ENCODE data around the gene COQ8A.

The COQ8A gene

GRCh38 chr1:226908913-226909312 lies 31.2 kb upstream of the COQ8A start:
- ATAC-seq, result no peak

GRCh38 chr1:226912587-226913176 lies 27.4 kb upstream of the COQ8A start:
- no peak for ATAC-seq
- TF ChIP-seq ZNF565 (CRISPR knock-in tag; conservative IDR thresholded peaks at IDR 0.05; ENCODE audit: low read depth) (no peak), ZNF8 (CRISPR knock-in tag; IDR thresholded peaks at IDR 0.05) (no peak), OSR1 (CRISPR knock-in tag; IDR thresholded peaks at IDR 0.05) (no peak), ZFP30 (CRISPR knock-in tag; IDR thresholded peaks at IDR 0.05) (no peak), ESRRG (CRISPR knock-in tag; IDR thresholded peaks at IDR 0.05) (no peak), ZFP3 (CRISPR knock-in tag; IDR thresholded peaks at IDR 0.05) (no peak), TOX (CRISPR knock-in tag; IDR thresholded peaks at IDR 0.05; ENCODE audit: borderline replicate concordance) (no peak), ISL1 (CRISPR knock-in tag; IDR thresholded peaks at IDR 0.05) (no peak), ZC3H10 (CRISPR knock-in tag; IDR thresholded peaks at IDR 0.05) (no peak), BACH2 (CRISPR knock-in tag; IDR thresholded peaks at IDR 0.05; ENCODE audit: borderline replicate concordance) (no peak), ARNTL (CRISPR knock-in tag; IDR thresholded peaks at IDR 0.05; ENCODE audit: borderline replicate concordance, low read depth) (no peak), PPARA (CRISPR knock-in tag; IDR thresholded peaks at IDR 0.05; ENCODE audit: borderline replicate concordance) (no peak), TCF4 (CRISPR knock-in tag; IDR thresholded peaks at IDR 0.05; ENCODE audit: borderline replicate concordance) (no peak), SNAI2 (CRISPR knock-in tag; IDR thresholded peaks at IDR 0.05) (no peak)
- TF ChIP-seq, protein P1, sequence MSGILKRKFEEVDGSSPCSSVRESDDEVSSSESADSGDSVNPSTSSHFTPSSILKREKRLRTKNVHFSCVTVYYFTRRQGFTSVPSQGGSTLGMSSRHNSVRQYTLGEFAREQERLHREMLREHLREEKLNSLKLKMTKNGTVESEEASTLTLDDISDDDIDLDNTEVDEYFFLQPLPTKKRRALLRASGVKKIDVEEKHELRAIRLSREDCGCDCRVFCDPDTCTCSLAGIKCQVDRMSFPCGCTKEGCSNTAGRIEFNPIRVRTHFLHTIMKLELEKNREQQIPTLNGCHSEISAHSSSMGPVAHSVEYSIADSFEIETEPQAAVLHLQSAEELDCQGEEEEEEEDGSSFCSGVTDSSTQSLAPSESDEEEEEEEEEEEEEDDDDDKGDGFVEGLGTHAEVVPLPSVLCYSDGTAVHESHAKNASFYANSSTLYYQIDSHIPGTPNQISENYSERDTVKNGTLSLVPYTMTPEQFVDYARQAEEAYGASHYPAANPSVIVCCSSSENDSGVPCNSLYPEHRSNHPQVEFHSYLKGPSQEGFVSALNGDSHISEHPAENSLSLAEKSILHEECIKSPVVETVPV (CRISPR knock-in tag; IDR thresholded peaks at IDR 0.05), result no peak
- TF ChIP-seq, protein P2, sequence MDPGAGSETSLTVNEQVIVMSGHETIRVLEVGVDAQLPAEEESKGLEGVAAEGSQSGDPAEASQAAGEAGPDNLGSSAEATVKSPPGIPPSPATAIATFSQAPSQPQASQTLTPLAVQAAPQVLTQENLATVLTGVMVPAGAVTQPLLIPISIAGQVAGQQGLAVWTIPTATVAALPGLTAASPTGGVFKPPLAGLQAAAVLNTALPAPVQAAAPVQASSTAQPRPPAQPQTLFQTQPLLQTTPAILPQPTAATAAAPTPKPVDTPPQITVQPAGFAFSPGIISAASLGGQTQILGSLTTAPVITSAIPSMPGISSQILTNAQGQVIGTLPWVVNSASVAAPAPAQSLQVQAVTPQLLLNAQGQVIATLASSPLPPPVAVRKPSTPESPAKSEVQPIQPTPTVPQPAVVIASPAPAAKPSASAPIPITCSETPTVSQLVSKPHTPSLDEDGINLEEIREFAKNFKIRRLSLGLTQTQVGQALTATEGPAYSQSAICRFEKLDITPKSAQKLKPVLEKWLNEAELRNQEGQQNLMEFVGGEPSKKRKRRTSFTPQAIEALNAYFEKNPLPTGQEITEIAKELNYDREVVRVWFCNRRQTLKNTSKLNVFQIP (CRISPR knock-in tag; IDR thresholded peaks at IDR 0.05; ENCODE audit: borderline replicate concordance, low read depth), result no peak

More at GRCh38 chr1:226908913-226909312, 31.2 kb upstream of the COQ8A start:
- no peak for TF ChIP-seq SNAI2 (CRISPR knock-in tag; IDR thresholded peaks at IDR 0.05)
- TF ChIP-seq ZNF8 (CRISPR knock-in tag; IDR thresholded peaks at IDR 0.05), result no peak
- no peak for TF ChIP-seq ESRRG (CRISPR knock-in tag; IDR thresholded peaks at IDR 0.05)
- no peak for TF ChIP-seq ARNTL (CRISPR knock-in tag; IDR thresholded peaks at IDR 0.05; ENCODE audit: borderline replicate concordance, low read depth)
- TF ChIP-seq, protein P3, sequence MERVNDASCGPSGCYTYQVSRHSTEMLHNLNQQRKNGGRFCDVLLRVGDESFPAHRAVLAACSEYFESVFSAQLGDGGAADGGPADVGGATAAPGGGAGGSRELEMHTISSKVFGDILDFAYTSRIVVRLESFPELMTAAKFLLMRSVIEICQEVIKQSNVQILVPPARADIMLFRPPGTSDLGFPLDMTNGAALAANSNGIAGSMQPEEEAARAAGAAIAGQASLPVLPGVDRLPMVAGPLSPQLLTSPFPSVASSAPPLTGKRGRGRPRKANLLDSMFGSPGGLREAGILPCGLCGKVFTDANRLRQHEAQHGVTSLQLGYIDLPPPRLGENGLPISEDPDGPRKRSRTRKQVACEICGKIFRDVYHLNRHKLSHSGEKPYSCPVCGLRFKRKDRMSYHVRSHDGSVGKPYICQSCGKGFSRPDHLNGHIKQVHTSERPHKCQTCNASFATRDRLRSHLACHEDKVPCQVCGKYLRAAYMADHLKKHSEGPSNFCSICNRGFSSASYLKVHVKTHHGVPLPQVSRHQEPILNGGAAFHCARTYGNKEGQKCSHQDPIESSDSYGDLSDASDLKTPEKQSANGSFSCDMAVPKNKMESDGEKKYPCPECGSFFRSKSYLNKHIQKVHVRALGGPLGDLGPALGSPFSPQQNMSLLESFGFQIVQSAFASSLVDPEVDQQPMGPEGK (CRISPR knock-in tag; IDR thresholded peaks at IDR 0.05; ENCODE audit: borderline replicate concordance), result no peak
- no peak for TF ChIP-seq CSDC2 (CRISPR knock-in tag; IDR thresholded peaks at IDR 0.05)
- no peak for TF ChIP-seq ZFP3 (CRISPR knock-in tag; IDR thresholded peaks at IDR 0.05)
- no peak for TF ChIP-seq PPARA (CRISPR knock-in tag; IDR thresholded peaks at IDR 0.05; ENCODE audit: borderline replicate concordance)
- no peak for TF ChIP-seq RARB (CRISPR knock-in tag; IDR thresholded peaks at IDR 0.05)
- no peak for TF ChIP-seq BACH2 (CRISPR knock-in tag; IDR thresholded peaks at IDR 0.05; ENCODE audit: borderline replicate concordance)
- no peak for TF ChIP-seq ZC3H10 (CRISPR knock-in tag; IDR thresholded peaks at IDR 0.05)
- TF ChIP-seq, protein P2 (CRISPR knock-in tag; IDR thresholded peaks at IDR 0.05; ENCODE audit: borderline replicate concordance, low read depth), result no peak
- no peak for TF ChIP-seq ISL1 (CRISPR knock-in tag; IDR thresholded peaks at IDR 0.05)
- no peak for TF ChIP-seq ZFP30 (CRISPR knock-in tag; IDR thresholded peaks at IDR 0.05)
- no peak for TF ChIP-seq OSR1 (CRISPR knock-in tag; IDR thresholded peaks at IDR 0.05)
- TF ChIP-seq TCF4 (CRISPR knock-in tag; IDR thresholded peaks at IDR 0.05; ENCODE audit: borderline replicate concordance), result no peak
- TF ChIP-seq, protein P4, sequence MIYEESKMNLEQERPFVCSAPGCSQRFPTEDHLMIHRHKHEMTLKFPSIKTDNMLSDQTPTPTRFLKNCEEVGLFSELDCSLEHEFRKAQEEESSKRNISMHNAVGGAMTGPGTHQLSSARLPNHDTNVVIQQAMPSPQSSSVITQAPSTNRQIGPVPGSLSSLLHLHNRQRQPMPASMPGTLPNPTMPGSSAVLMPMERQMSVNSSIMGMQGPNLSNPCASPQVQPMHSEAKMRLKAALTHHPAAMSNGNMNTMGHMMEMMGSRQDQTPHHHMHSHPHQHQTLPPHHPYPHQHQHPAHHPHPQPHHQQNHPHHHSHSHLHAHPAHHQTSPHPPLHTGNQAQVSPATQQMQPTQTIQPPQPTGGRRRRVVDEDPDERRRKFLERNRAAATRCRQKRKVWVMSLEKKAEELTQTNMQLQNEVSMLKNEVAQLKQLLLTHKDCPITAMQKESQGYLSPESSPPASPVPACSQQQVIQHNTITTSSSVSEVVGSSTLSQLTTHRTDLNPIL (CRISPR knock-in tag; IDR thresholded peaks at IDR 0.05; ENCODE audit: low read depth), result no peak

DNA sequence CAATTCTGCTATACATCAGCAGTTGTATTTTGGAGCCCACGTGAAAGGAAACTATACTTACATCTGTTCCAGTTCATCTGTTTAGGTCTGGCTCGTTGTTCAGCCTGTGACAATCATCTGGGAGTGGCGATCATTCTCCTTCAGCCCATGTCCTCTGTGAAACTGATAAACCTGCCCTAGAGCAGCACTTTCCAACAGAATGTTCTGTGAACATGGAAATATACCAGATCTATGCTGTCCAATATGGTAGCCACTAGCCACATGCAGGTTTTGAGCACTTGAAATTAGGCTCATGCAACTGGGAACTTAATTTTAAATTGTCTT lies 24.5 kb upstream of the COQ8A start:
- no peak for ATAC-seq
- TF ChIP-seq, protein P2 (CRISPR knock-in tag; IDR thresholded peaks at IDR 0.05; ENCODE audit: borderline replicate concordance, low read depth), result no peak
- TF ChIP-seq, protein P4 (CRISPR knock-in tag; IDR thresholded peaks at IDR 0.05; ENCODE audit: low read depth), result no peak
- TF ChIP-seq ZC3H10 (CRISPR knock-in tag; IDR thresholded peaks at IDR 0.05), result no peak
- TF ChIP-seq, protein P1 (CRISPR knock-in tag; IDR thresholded peaks at IDR 0.05), result no peak

Measured in SK-N-SH treated with all-trans-retinoic acid at 6 μM for 48 hours (cell line).